Fibroblast of skin of back (primary cell): ENCODE data around the gene GEN1.

Source experiments
- DNase-seq: peaks from one replicate; pipeline ENCODE4 v3.0.0-alpha.2; 2013

The GEN1 gene

DNA sequence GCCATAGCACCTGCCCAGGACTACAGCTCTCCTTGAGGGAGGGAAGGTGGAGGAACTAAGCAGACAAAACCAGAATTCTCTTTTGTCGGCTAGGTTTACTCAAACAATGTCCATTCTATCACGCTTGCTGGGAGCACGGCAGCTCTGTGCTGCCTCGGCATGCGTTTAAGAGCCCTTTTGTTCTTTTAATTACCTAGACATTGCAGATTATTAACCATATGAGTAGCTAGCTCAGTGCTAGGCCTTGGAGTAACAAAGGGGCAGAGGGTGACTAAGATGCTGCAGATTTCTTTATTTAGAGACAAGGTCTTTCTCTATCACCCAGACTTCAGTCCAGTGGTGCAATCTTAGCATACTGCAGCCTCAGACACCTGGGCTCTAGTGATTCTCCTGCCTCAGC lies 73.4 kb downstream of the GEN1 start:
- no peak for DNase-seq

DNA sequence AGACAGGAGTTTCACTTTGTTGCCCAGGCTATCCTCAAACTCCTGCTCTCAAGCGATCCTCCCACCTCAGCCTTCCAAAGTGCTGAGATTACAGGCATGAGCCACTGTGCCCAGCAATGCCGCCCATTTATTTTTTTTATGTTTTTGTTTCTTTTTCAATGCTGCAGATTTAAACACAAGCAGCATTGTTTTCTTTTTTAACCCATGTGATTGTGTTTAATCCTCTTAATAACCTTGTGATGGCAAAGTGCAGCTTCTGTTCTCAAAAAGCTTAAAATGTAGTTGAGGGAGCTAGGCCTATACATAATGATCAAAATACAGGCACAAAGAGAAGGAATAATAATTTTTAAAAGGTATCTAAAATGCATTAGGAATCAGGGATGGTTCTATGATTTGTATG lies 73.8 kb downstream of the GEN1 start:
- DNase-seq, result no peak

DNA sequence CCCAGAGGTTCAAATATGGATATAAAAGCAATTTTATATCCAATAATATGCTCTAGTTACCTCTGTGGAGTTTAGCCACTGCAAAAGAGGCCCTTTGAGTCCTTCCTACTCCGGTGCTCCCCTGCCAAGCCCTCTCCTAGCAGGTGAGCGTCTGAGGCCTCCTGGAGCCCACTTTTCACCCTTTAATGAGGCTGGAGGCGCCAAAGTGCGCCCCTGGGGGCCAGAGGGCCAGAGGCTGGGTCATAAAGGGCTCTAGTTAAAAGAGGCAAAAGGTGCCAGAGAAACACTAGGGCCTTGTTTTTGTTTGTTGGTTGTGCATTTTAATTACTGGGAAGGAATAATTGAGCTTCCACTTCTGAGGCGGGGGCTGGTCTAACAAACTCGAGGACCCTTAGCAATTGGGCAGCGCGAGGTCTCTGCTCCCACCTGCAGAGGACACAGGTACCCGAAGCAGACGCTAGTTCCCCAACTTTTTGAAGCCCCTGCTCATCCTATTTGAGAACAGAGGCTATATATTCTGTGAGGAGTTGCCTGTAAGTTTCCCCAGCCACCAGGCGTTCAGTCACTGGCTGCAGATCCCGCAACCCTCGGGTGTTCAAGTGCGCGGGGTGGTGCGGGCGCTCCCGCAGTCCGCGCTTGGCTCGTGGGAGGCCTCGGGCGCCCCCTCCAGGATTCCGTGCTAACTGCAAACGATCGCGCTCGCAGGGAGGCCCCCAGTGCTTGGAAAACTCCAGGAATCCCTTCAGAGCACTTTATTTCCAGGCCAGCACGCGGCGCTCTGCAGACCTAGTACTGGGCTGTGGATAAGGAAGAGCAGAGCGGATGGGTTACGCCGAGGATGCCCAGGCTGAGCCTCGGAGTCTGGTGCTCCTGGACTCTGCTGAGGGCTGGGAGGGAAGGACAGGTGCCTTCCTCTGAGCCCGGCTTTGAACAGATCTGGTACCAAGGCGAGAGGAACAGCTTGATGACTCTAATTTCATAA lies 76.4 kb downstream of the GEN1 start:
- peak; percentile 76 for DNase-seq

DNA sequence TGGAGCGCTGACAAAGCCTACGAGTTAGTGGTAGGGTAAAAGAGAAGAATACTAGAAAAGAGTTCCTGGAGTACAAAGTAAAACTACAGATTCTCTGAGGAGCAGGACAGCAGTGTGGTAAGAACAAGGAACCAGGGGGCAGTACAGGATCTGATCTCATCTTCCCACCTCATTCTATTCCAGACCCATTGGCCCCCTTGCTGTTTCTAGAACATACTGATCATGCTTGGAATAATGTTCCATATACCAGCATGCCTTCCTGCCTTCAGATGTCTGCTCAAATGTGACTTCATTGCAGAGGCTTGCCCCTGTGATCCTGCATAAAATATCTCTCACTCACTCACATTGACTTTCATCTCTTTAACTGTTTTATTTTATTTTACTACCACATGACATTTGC lies 81.6 kb downstream of the GEN1 start:
- peak; percentile 18 for DNase-seq
